Erythroblast (primary cell): ENCODE data around the gene CUL1.

Experiments used
- GATA1 ChIP-seq: IDR thresholded peaks from 2 replicates; pipeline ENCODE4 v1.6.1; 2011; ENCODE audit warnings: low read depth, mild to moderate bottlenecking, control low read depth, low read length, moderate library complexity
- POLR2A ChIP-seq: IDR thresholded peaks from 2 replicates; pipeline ENCODE4 v1.6.1; 2011; ENCODE audit warnings: mild to moderate bottlenecking, low read length

DNA sequence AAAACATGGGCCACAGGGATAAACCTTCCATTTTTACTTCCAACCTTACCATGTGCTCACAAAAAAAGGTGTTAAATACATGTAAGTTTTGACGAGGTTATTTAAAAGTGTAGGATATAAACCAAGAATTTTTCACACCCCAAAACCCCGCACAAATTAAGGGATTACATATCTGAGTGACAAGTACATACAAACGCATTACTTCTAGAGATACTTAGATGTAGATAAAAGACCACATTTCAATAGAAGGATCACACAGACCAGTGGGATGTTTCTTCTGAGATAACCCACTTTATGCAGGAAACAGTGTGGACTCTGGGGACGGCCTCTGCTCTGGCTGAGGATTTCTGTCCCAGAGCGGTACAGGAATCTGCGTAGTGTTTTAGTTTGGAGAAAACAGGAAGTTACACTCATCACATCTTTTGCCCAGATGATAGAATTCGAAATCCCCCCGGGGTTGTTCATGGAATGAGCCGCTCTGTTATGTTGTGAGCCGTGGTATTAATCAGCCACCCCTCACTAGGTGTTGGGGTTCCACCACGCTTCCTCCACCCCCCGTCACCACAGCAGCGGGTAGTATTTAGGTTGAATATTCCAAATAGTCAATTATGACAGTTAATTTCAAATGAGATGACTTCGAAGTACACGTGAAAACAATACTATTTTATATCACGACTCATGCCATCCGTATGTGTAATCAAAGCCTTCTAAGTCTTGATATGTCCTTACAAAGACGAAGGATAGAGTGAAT, 1.3 kb upstream of the CUL1 start:
- TF ChIP-seq POLR2A (no peak), GATA1 (no peak)
